GM19372 (cell line): ENCODE results near the gene TLK1.
"Not testable (repeated sequence)": the region's sequence is repeated elsewhere in the genome, so short reads cannot be mapped to it uniquely, and the experiment has no call there.

Source experiments
- ATAC-seq: cut with Tn5 transposase; IDR thresholded peaks from one replicate; pipeline ENCODE4 v1.9.1; 2021; ENCODE audit warnings: mild to moderate bottlenecking, low read depth, moderate library complexity; ENCODE audit not compliant: unreplicated experiment

The TLK1 gene

GRCh38 chr2:171146633-171147032 is 14.1 kb downstream of the TLK1 start:
- ATAC-seq = no peak

- ATAC-seq = no peak
Measured at GRCh38 chr2:171146071-171146470, 14.6 kb downstream of the TLK1 start.

DNA sequence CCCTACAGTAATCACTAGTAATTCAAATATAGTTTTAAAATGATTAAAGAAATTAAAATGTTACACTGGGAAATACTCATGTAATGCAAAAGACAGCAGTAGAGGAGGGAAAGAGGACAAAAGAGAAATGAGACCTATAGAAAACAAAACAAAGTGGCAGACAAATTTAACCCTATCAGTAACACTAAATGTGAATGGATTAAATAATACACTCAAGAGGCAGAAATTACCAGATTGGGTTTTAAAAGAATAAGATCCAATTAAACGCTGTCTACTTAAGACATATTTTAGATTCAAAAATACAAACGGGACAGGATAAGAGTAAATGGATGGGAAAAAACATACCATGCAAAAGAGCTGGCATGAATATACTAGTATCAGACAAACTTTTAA is 17.0 kb downstream of the TLK1 start:
- no peak for ATAC-seq

- ATAC-seq = no peak
Measured at GRCh38 chr2:171142398-171142797, 18.3 kb downstream of the TLK1 start.

GRCh38 chr2:171141320-171141719 is 19.4 kb downstream of the TLK1 start:
- ATAC-seq = no peak

DNA sequence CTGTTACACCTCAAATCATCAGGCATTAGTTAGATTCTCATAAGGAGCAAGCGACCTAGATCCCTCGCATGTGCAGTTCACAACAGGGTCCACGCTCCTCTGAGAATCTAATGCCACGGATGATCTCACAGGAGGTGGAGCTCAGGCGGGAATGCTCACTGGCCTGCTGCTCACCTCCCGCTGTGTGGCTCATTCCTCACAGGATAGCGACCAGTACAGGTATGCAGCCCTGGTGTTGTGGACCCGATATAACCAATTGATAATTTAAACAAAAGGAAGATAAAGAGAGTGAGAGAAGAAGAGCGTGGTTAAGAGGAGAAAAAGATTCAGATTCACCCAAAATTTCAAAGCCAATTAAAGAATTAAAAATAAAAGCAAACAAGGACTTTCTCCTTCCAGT is 20.8 kb downstream of the TLK1 start:
- ATAC-seq = no peak

DNA sequence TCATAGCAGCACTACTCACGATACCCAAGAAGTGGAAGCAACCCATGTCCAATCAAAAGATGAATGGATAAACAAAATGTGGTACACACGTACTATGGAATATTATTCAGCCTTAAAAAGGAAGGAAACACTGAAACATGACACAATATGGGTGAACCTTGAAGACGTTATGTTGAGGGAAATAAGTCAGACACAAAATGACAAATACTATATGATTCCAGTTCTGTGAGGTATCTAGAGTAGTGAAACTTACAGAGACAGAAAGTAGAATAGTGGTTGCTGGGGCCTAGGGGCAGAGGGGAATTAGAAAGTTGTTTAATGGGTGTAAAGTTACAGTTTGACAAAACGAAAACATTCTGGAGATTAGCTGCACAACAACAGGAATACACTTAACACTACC is 24.7 kb downstream of the TLK1 start:
- no peak for ATAC-seq

- ATAC-seq = no peak
Measured at GRCh38 chr2:171134624-171135230, 26.0 kb downstream of the TLK1 start.

DNA sequence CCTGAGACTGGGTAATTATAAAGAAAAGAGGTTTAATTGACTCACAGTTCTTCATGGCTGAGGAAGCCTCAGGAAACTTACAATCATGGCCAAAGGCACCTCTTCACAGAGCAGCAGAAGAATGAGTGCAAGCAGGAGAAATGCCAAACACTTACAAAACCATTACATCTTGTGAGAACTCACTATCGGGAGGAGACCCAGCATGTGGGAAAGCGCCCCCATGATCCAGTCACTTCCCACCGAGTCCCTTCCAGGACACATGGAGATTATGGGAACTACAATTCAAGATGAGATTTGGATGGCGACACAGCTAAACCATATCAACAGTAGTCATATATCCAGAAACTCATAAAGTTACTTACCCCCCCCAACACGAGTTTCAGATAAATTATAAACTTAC is 28.6 kb downstream of the TLK1 start:
- ATAC-seq = no peak

DNA sequence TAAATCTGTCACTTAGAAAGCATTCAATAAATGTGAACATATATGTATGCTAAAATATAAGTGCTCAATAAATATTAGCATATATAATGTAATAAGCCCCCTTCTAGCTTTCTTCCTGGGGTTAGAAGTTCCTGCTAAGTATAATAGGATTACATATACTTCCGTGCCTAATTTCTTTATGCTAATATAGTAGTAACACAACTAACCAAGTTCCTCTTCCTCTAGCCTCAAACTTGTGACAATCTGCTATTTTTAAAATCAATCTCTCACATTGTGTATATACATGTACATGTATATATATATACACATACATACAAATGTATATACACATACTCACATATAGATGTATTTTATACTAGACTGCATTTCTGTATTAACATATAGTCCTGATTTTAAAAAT is 32.2 kb downstream of the TLK1 start:
- ATAC-seq = no peak

DNA sequence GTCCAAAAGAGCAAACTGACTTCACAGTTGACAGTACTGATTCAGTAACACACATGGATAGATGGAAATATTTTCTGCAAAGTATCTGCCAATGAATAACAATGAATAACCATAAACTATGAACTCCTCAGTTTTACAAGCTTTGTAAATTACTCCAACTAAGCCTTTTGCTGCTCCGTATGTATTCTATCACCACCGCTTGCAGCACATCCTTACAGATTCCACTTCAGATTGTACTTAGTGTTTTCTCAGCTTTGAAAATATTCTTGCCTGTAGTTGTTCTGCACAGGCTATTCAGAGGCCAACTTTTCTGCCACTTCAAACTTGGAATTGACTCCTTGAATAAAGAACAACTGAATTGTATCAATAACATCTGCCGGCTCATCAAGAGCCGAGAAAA is 36.2 kb downstream of the TLK1 start:
- no peak for ATAC-seq

DNA sequence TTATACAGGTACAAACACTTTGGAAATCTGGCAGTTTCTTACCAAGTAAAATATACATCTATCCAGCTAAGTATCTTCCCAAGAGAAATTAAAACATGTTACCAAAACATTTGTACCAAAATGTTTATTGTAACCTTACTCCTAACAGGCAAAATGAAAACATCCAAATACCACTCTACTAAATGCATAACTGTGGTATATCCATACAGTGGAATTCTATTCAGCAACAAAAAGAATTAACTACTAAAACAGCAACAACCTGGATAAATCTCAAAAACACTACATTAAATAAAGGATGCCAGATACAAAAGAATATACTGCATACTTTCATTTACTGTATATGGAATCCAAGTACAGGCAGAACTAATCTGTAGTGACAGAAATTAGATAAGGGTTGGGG is 51.1 kb downstream of the TLK1 start:
- ATAC-seq = no peak

- ATAC-seq = no peak
Measured at GRCh38 chr2:171109020-171109419, 51.7 kb downstream of the TLK1 start.

DNA sequence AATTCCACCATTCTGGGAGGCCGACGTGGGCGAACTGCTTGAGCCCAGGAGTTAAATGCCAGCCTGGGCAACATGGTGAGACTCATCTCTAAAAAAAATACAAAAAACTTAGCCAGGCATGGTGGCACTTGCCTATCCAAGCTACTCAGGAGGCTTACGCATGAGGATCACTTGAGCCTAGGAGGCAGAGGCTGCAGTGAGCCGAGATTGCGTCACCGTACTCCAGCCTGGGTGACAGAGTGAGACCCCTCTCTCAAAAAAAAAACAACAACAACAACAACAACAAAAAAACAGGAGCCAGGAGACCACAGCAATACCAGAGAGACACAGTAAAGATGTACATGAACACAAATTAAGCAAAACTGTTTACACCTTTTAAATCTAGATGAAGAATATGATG is 52.9 kb downstream of the TLK1 start:
- ATAC-seq = no peak

DNA sequence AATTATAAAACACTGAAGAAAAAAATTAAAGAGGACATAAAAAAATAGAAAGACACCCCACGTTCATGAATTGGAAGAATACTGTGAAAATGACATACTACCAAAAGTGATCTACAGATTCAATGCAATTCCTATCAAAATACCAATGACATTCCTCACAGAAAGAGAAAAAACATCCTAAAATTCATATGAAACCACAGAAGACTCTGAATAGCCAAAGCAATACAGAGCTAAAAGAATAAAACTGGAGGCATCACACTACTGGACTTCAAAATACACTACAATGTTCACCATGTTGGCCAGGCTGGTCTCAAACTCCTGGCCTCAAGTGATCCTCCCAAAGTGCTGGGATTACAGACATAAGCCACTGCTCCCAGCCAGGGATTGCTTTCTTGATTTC is 56.3 kb downstream of the TLK1 start:
- no peak for ATAC-seq

- no peak for ATAC-seq
Measured at GRCh38 chr2:171102802-171103201, 57.9 kb downstream of the TLK1 start.

GRCh38 chr2:171100370-171100769 is 60.3 kb downstream of the TLK1 start:
- no peak for ATAC-seq

DNA sequence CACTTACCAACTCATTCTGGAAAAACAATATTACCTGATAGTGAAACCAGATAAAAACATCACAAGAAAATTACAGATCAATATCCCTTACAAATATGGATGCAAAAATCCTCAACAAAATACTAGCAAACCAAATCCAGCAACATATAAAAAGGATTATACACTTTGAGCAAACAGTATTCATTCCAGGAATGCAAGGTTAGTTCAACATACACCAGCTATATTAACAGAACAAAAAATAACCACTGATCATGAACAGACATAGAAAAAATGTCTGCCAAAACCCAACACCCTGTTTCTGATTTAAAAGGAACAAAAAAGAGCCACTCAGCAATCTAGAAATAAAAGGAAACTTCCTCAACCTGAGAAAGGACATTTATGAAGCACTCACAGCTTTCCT is 62.1 kb downstream of the TLK1 start:
- ATAC-seq = no peak

DNA sequence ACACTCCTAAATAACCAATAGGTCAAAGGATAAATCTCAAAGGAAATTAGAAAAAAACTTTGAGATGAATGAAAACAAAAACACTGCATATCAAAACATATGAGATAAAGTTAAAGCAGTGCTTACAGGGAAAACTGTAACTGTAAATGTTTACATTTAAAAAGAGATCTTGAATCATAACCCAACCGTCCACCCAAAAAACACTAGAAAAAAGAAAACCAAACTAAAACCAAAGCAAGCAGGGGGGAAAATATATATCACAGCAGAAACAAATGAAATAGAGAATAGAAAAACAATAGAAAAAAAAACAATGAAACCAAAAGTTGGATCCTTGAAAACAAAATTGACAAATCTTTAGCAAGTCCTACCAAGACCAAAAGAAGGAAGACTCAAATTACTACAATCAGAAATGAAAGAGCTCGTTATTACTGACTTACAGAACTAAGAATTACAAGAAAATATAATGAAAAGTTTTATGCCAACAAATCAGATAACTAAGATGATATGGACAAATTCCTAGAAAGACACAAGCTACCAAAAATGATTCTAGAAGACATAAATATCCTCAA is 65.6 kb downstream of the TLK1 start:
- ATAC-seq = no peak

DNA sequence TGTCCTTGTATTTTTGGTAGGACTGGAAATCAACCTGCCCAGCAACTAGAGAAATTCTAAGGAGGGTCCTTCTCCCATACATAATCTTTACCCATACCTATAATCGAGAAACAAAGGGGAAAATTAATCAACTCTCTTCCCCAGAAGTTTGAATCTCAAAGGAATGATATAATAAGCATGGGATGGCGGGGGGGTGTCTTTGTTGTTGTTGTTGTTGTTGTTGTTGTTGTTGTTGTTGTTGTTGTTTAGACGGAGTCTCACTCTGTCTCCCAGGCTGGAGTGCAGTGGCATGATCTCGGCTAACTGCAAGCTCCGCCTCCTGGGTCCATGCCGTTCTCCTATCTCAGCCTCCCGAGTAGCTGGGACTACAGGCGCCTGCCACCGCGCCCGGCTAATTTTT is 69.2 kb downstream of the TLK1 start:
- ATAC-seq = not testable (repeated sequence)

- ATAC-seq = no peak
Measured at GRCh38 chr2:171089489-171089888, 71.2 kb downstream of the TLK1 start.

DNA sequence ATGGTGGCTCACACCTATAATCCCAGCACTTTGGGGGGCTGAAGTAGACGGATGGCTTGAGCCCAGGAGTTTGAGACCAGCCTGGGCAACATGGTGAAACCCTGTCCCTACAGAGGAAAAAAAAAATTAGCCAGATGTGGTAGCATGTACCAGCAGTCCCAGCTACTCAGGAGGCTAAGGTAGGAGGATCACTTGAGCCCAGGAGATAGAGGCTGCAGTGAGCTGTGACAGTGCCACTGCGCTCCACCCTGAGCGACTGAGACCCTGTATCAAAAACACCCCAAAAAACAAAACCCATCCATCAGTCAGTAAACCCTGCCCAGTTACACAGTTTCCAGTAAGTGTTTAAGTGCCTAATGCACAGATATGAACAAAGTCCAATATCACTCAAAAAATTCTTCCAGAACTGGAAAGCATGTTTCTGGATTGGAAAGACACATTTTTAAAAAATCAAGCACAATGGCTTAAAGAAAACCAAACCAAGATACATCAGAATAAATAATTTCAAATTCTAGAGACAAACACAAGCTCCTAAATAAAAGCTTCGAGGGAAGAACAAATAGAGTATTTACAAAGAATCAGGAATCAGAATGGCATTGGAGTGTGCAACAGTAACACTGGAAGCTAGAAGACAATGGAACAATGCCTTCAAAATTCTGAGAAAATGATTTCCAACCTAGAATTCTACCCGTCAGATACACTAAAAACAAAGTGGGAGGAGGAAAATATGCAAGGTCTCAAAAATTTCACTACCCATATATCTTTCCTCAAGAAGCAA is 72.4 kb downstream of the TLK1 start:
- ATAC-seq = no peak
